Measurements from ENCODE around the gene STXBP5. TPM values are rescaled to one million over a fixed set of nuclear protein-coding genes. Genes with fewer than 3 reads are reported as not detected.

The STXBP5 gene
- total RNA-seq, 4 donors from 2014 or later: 15.6 to 41.3 (median 20.4) TPM

- in situ Hi-C loops (cut with MboI; ENCODE audit: low sequenced_read_pairs in 4 of 4): no loop called here
- no peaks in the 10 kb centered on the region for H3K4me1 ChIP-seq
- no peak overlapping the region for H3K4me3 ChIP-seq
- TF ChIP-seq POLR2A (IDR thresholded peaks at IDR 0.05): no peak
- ATAC-seq: no peak
- DNase-seq: no peak
- no peaks in the 10 kb centered on the region for H3K27me3 ChIP-seq
- H3K27ac ChIP-seq: no peak overlapping the region
- no peaks in the 10 kb centered on the region for H3K36me3 ChIP-seq
- no peaks in the 10 kb centered on the region for H3K9me3 ChIP-seq
- intact Hi-C loops (cut with DNase I; ENCODE audit: low total_unique reads): no loop called here
These were observed 185.2 kb downstream of the STXBP5 start for GRCh38 chr6:147389463-147389862.

GRCh38 chr6:147390909-147391536, 186.8 kb downstream of the STXBP5 start:
- Histone ChIP-seq H3K4me1 (no peaks in the 10 kb centered on the region), H3K27me3 (no peaks in the 10 kb centered on the region), H3K9me3 (no peaks in the 10 kb centered on the region), H3K27ac (no peak overlapping the region), H3K36me3 (no peaks in the 10 kb centered on the region), H3K4me3 (no peak overlapping the region)
- intact Hi-C loops (cut with DNase I; ENCODE audit: low total_unique reads): no loop called here
- ATAC-seq (no peak), DNase-seq (no peak)
- no peak for TF ChIP-seq POLR2A (IDR thresholded peaks at IDR 0.05)
- peak in 1 of 5 experiments; percentile 17 for TF ChIP-seq CTCF (IDR thresholded peaks at IDR 0.05 in 4 of 5, conservative IDR thresholded peaks at IDR 0.05 in 1 of 5)
- in situ Hi-C loops (cut with MboI; ENCODE audit: low sequenced_read_pairs in 4 of 4): no loop called here

GRCh38 chr6:147392917-147393625, 188.9 kb downstream of the STXBP5 start:
- intact Hi-C loops (cut with DNase I; ENCODE audit: low total_unique reads) (no loop called here), in situ Hi-C loops (cut with MboI; ENCODE audit: low sequenced_read_pairs in 4 of 4) (no loop called here)
- no peak overlapping the region for H3K27ac ChIP-seq
- TF ChIP-seq CTCF (IDR thresholded peaks at IDR 0.05 in 4 of 5, conservative IDR thresholded peaks at IDR 0.05 in 1 of 5) (no peak), POLR2A (IDR thresholded peaks at IDR 0.05) (no peak)
- no peak overlapping the region for H3K4me3 ChIP-seq
- no peak for DNase-seq
- ATAC-seq: no peak
- H3K4me1 ChIP-seq: no peaks in the 10 kb centered on the region
- H3K27me3 ChIP-seq: no peaks in the 10 kb centered on the region
- no peaks in the 10 kb centered on the region for H3K9me3 ChIP-seq
- H3K36me3 ChIP-seq: no peaks in the 10 kb centered on the region

- no peaks in the 10 kb centered on the region for H3K36me3 ChIP-seq
- intact Hi-C loops (cut with DNase I; ENCODE audit: low total_unique reads) (no loop called here), in situ Hi-C loops (cut with MboI; ENCODE audit: low sequenced_read_pairs in 4 of 4) (no loop called here)
- H3K4me3 ChIP-seq: no peak overlapping the region
- no peaks in the 10 kb centered on the region for H3K4me1 ChIP-seq
- H3K27me3 ChIP-seq: no peaks in the 10 kb centered on the region
- no peak overlapping the region for H3K27ac ChIP-seq
- no peaks in the 10 kb centered on the region for H3K9me3 ChIP-seq
- ATAC-seq (no peak), DNase-seq (no peak)
- TF ChIP-seq POLR2A (IDR thresholded peaks at IDR 0.05): no peak
- TF ChIP-seq CTCF (IDR thresholded peaks at IDR 0.05 in 4 of 5, conservative IDR thresholded peaks at IDR 0.05 in 1 of 5): no peak
These were observed 190.9 kb downstream of the STXBP5 start for GRCh38 chr6:147395158-147395557.

GRCh38 chr6:147397306-147397705, 193.1 kb downstream of the STXBP5 start:
- ATAC-seq: no peak
- intact Hi-C loops (cut with DNase I; ENCODE audit: low total_unique reads): no loop called here

More at GRCh38 chr6:147397306-147397705, 193.1 kb downstream of the STXBP5 start:
- no peak for DNase-seq
- Histone ChIP-seq H3K9me3 (no peaks in the 10 kb centered on the region), H3K27me3 (no peaks in the 10 kb centered on the region), H3K4me3 (no peak overlapping the region), H3K4me1 (no peaks in the 10 kb centered on the region), H3K36me3 (no peaks in the 10 kb centered on the region), H3K27ac (no peak overlapping the region)
- no peak for TF ChIP-seq CTCF (IDR thresholded peaks at IDR 0.05 in 4 of 5, conservative IDR thresholded peaks at IDR 0.05 in 1 of 5)
- in situ Hi-C loops (cut with MboI; ENCODE audit: low sequenced_read_pairs in 4 of 4): no loop called here
